Loucy (cell line): Measurements from ENCODE around the gene ENTPD3.
A peak's percentile ranks its signal among the peaks of the same experiment; 100 is the strongest.

Experiments used
- H2AFZ ChIP-seq: fragments of 200-600 bp; sonication (generic); 2 replicates; pipeline ENCODE4 v1.6.0; 2016; ENCODE audit warnings: antibody characterized with exemption, mild to moderate bottlenecking, low read length, moderate library complexity
- H3F3A ChIP-seq: fragments of 200-600 bp; 2 replicates; pipeline ENCODE4 v1.6.0; 2016; ENCODE audit warnings: antibody characterized with exemption, low read depth, mild to moderate bottlenecking
- H3K27me3 ChIP-seq: fragments of 200-600 bp; sonication (generic); 2 replicates; pipeline ENCODE4 v1.6.1; 2014; ENCODE audit warnings: low read length, mild to moderate bottlenecking; ENCODE audit not compliant: insufficient read depth, poor library complexity, severe bottlenecking
- H3K36me3 ChIP-seq: fragments of 200-600 bp; sonication (generic); 2 replicates; pipeline ENCODE4 v1.6.1; 2016; ENCODE audit warnings: low read length; ENCODE audit not compliant: insufficient read depth
- H3K4me1 ChIP-seq: fragments of 200-600 bp; sonication (generic); 2 replicates; pipeline ENCODE4 v1.5.1; 2014; ENCODE audit warnings: low read length, mild to moderate bottlenecking; ENCODE audit not compliant: insufficient read depth, poor library complexity, severe bottlenecking
- H3K4me2 ChIP-seq: fragments of 200-600 bp; sonication (generic); 2 replicates; pipeline ENCODE4 v1.6.0; 2014; ENCODE audit warnings: antibody characterized with exemption, low read length, low read depth, mild to moderate bottlenecking; ENCODE audit not compliant: poor library complexity, severe bottlenecking
- H3K4me3 ChIP-seq: fragments of 200-600 bp; sonication (generic); 2 replicates; pipeline ENCODE4 v1.5.1; 2014; ENCODE audit warnings: low read length, mild to moderate bottlenecking, mixed read lengths; ENCODE audit not compliant: poor library complexity, severe bottlenecking
- H3K79me2 ChIP-seq: fragments of 200-600 bp; sonication (generic); 2 replicates; pipeline ENCODE4 v1.6.1; 2014; ENCODE audit warnings: low read length; ENCODE audit not compliant: insufficient read depth
- H3K9ac ChIP-seq: fragments of 200-600 bp; sonication (generic); 2 replicates; pipeline ENCODE4 v1.6.0; 2014; ENCODE audit warnings: mild to moderate bottlenecking, low read depth, low read length, moderate library complexity; ENCODE audit not compliant: poor library complexity, severe bottlenecking
- H3K9me2 ChIP-seq: fragments of 200-600 bp; sonication (generic); replicated peaks from 2 replicates; pipeline ENCODE4 v1.6.1; 2016; ENCODE audit warnings: low read depth, low read length, mixed read lengths
- H3K9me3 ChIP-seq: fragments of 200-600 bp; sonication (generic); 2 replicates; pipeline ENCODE4 v1.6.1; 2014; ENCODE audit warnings: mild to moderate bottlenecking, antibody characterized with exemption, low read length, low read depth; ENCODE audit not compliant: insufficient read depth
- H4K20me1 ChIP-seq: fragments of 200-600 bp; sonication (generic); 2 replicates; pipeline ENCODE4 v1.6.0; 2014; ENCODE audit warnings: antibody characterized with exemption, low read length, mild to moderate bottlenecking; ENCODE audit not compliant: insufficient read depth, poor library complexity, severe bottlenecking
- EZH2phosphoT487 ChIP-seq: fragments of 200-600 bp; IDR thresholded peaks from 2 replicates; pipeline ENCODE4 v1.6.1; 2018; ENCODE audit warnings: antibody characterized with exemption, mild to moderate bottlenecking, moderate library complexity, borderline replicate concordance
- TF ChIP-seq, protein P1 (sequence below): fragments of 200-600 bp; sonication (generic); conservative IDR thresholded peaks from 2 replicates; pipeline ENCODE4 v1.5.1; 2014; ENCODE audit warnings: mild to moderate bottlenecking, antibody characterized with exemption, low read length

ENTPD3 gene

GRCh38 chr3:40445880-40446279, 58.9 kb downstream of the ENTPD3 start:
- H4K20me1 ChIP-seq = no peaks in the 10 kb centered on the region
- no peak overlapping the region for H3K4me2 ChIP-seq
- no peak overlapping the region for H3K4me3 ChIP-seq
- no peaks in the 10 kb centered on the region for H3K9me2 ChIP-seq
- H3K27me3 ChIP-seq = no peaks in the 10 kb centered on the region
- H3K4me1 ChIP-seq = no peaks in the 10 kb centered on the region
- H3K9ac ChIP-seq = no peak overlapping the region
- H2AFZ ChIP-seq = no peak overlapping the region
- no peaks in the 10 kb centered on the region for H3K36me3 ChIP-seq
- no peaks in the 10 kb centered on the region for H3K79me2 ChIP-seq
- H3F3A ChIP-seq = no peaks in the 10 kb centered on the region
- H3K9me3 ChIP-seq = no peaks in the 10 kb centered on the region
- TF ChIP-seq, protein P1, sequence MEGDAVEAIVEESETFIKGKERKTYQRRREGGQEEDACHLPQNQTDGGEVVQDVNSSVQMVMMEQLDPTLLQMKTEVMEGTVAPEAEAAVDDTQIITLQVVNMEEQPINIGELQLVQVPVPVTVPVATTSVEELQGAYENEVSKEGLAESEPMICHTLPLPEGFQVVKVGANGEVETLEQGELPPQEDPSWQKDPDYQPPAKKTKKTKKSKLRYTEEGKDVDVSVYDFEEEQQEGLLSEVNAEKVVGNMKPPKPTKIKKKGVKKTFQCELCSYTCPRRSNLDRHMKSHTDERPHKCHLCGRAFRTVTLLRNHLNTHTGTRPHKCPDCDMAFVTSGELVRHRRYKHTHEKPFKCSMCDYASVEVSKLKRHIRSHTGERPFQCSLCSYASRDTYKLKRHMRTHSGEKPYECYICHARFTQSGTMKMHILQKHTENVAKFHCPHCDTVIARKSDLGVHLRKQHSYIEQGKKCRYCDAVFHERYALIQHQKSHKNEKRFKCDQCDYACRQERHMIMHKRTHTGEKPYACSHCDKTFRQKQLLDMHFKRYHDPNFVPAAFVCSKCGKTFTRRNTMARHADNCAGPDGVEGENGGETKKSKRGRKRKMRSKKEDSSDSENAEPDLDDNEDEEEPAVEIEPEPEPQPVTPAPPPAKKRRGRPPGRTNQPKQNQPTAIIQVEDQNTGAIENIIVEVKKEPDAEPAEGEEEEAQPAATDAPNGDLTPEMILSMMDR = no peak
- no peak for TF ChIP-seq EZH2phosphoT487

DNA sequence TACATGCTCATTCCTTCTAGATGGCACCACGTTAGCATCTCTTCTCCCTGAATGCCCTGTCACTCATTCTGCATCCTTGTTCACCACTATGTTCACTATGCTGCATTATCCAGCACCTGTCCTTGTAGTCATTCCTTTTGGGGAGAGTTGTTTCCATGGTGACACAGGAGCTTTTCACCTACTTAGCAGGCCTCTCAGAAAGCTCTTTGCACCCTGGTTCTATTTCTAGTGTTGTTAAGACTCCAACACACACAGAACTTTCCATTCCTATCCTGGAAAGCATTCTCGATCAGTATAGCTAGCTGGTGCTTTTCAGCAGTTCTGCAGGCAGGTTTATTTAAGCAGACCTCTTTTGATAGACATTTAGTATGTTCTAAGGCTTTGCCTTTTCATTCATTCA, 63.5 kb downstream of the ENTPD3 start:
- TF ChIP-seq, protein P1 = no peak
- no peak for TF ChIP-seq EZH2phosphoT487
- no peak overlapping the region for H3K9ac ChIP-seq
- no peak overlapping the region for H2AFZ ChIP-seq
- no peaks in the 10 kb centered on the region for H4K20me1 ChIP-seq
- H3K4me1 ChIP-seq = peaks cover 13% of the 10 kb centered on the region
- H3K27me3 ChIP-seq = no peaks in the 10 kb centered on the region
- no peaks in the 10 kb centered on the region for H3K79me2 ChIP-seq
- H3K9me2 ChIP-seq = no peaks in the 10 kb centered on the region
- no peaks in the 10 kb centered on the region for H3K36me3 ChIP-seq
- no peaks in the 10 kb centered on the region for H3F3A ChIP-seq
- no peak overlapping the region for H3K4me2 ChIP-seq
- H3K4me3 ChIP-seq = no peak overlapping the region
- H3K9me3 ChIP-seq = no peaks in the 10 kb centered on the region

DNA sequence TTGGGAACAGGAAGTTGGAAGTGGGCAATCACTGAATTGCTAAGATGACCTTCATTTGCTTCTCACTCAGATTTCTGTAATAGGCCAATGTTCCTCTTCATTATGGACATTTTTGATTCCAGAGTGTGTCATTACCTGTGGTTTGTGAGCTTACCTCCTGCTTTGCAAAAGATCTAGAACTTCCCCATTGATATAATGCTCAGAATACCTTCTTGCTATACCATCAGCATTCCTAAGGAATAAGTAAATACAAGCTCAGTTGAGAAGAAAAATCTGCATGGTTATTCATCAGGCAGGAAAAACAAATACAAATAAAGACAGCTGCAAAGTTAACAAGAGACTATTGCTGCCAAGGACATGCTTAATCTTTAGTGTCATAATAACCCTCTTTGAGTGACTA, 64.6 kb downstream of the ENTPD3 start:
- Histone ChIP-seq H2AFZ (no peak overlapping the region), H3K79me2 (no peaks in the 10 kb centered on the region), H3K4me2 (peak overlapping the region; percentile 88), H3K27me3 (no peaks in the 10 kb centered on the region), H3F3A (no peaks in the 10 kb centered on the region), H3K4me3 (no peak overlapping the region), H3K36me3 (no peaks in the 10 kb centered on the region), H3K4me1 (peaks cover 19% of the 10 kb centered on the region), H4K20me1 (no peaks in the 10 kb centered on the region), H3K9me3 (no peaks in the 10 kb centered on the region), H3K9me2 (no peaks in the 10 kb centered on the region), H3K9ac (no peak overlapping the region)
- no peak for TF ChIP-seq EZH2phosphoT487
- TF ChIP-seq, protein P1 = no peak
